Endothelial cell of umbilical vein (primary cell): ENCODE data around the gene CCL8. TPM values are rescaled to one million over a fixed set of nuclear protein-coding genes. Genes with fewer than 3 reads are reported as not detected.

Experiments
- BruUV-seq: library from RNA; stranded (reverse); fragments of 400-500 nt; replicated peaks from 2 replicates; lab custom pipeline; 2021; lab: Mats Ljungman, UMichigan
- CTCF ChIA-PET: fragments of 300-600, 350-600 bp; sonication (Branson Sonifier 250); formaldehyde crosslinking; loops from one replicate; lab custom pipeline; 2021; ENCODE audit warnings: antibody characterized with exemption, inconsistent platforms; lab: Charles Lee
- POLR2A ChIA-PET: fragments of 300-600, 350-600 bp; sonication (Branson Sonifier 250); formaldehyde crosslinking; loops from one replicate; lab custom pipeline; 2021; ENCODE audit warnings: antibody characterized with exemption, inconsistent platforms; lab: Charles Lee
- DNase-seq: peaks from one replicate; pipeline ENCODE4 v3.0.0-alpha.2; 2011; ENCODE audit warnings: low read depth, low spot score
- FAIRE-seq: peaks from 2 replicates; lab custom pipeline; 2011; peaks lifted over from hg19 to GRCh38; lab: Jason Lieb, UNC
- H2AFZ ChIP-seq: 2 replicates; pipeline ENCODE4 v1.6.0; 2012; ENCODE audit warnings: low read depth, low read length, control low read depth, inconsistent platforms
- H3K27ac ChIP-seq: 2 replicates; pipeline ENCODE4 v1.5.1; 2011; ENCODE audit warnings: low read depth, mild to moderate bottlenecking, control low read depth, low read length, moderate library complexity; ENCODE audit not compliant: insufficient read depth
- H3K27me3 ChIP-seq, 2 experiments: 2 replicates each; pipeline versions ENCODE4 v1.6.0 to v1.6.1; 2011; ENCODE audit warnings: low read length in 2 of 2, mixed read lengths in 1 of 2; ENCODE audit not compliant: control insufficient read depth in 2 of 2, insufficient read depth in 2 of 2
- H3K36me3 ChIP-seq, 2 experiments: 2 replicates in 1 of 2; 3 replicates in 1 of 2; pipeline ENCODE4 v1.5.1; 2011; ENCODE audit warnings: low read length in 2 of 2, mild to moderate bottlenecking in 1 of 2, moderate library complexity in 1 of 2; ENCODE audit not compliant: control insufficient read depth in 2 of 2, insufficient read depth in 2 of 2; ENCODE audit errors: extremely low read depth in 1 of 2
- H3K4me1 ChIP-seq: 3 replicates; pipeline ENCODE4 v1.5.1; 2011; ENCODE audit warnings: mild to moderate bottlenecking, low read length; ENCODE audit not compliant: control insufficient read depth, insufficient read depth; ENCODE audit errors: extremely low read depth
- H3K4me2 ChIP-seq: 2 replicates; pipeline ENCODE4 v1.6.1; 2011; ENCODE audit warnings: low read length, control low read depth, mixed read lengths; ENCODE audit not compliant: insufficient read depth
- H3K4me3 ChIP-seq, 3 experiments: fragments of 200-600 bp in 1 of 3; sonication (generic), shearing (Covaris generic) in 1 of 3; replicated peaks in 1 of 3; 2 replicates each; pipeline ENCODE4 v1.5.1; 2011 to 2016; ENCODE audit warnings: control low read depth in 3 of 3, low read length in 3 of 3, mild to moderate bottlenecking in 2 of 3, inconsistent platforms in 1 of 3, low read depth in 1 of 3, moderate library complexity in 1 of 3; ENCODE audit not compliant: insufficient read depth in 1 of 3
- H3K79me2 ChIP-seq: 2 replicates; pipeline ENCODE4 v1.6.0; 2012; ENCODE audit warnings: low read length, inconsistent platforms; ENCODE audit not compliant: control insufficient read depth, insufficient read depth
- H3K9ac ChIP-seq: replicated peaks from 2 replicates; pipeline ENCODE3; 2011; ENCODE audit warnings: low read length, control low read depth; ENCODE audit not compliant: insufficient read depth; ENCODE audit errors: extremely low read depth
- H3K9me1 ChIP-seq: replicated peaks from 3 replicates; pipeline ENCODE4 v1.6.0; 2011; ENCODE audit warnings: mild to moderate bottlenecking, low read length; ENCODE audit not compliant: control insufficient read depth, insufficient read depth; ENCODE audit errors: extremely low read depth
- H3K9me3 ChIP-seq: replicated peaks from 2 replicates; pipeline ENCODE4 v1.5.1; 2012; ENCODE audit warnings: low read length, inconsistent platforms; ENCODE audit not compliant: control insufficient read depth, insufficient read depth
- H4K20me1 ChIP-seq: replicated peaks from 2 replicates; pipeline ENCODE3; 2011; ENCODE audit warnings: mild to moderate bottlenecking, low read length; ENCODE audit not compliant: control insufficient read depth, insufficient read depth; ENCODE audit errors: extremely low read depth
- CTCF ChIP-seq, 2 donors: IDR thresholded peaks; 1 replicate in 1 of 2; 2 replicates in 1 of 2; pipeline ENCODE4 v1.5.1; 2011; ENCODE audit warnings: low read length in 2 of 2, mild to moderate bottlenecking in 2 of 2, moderate library complexity in 2 of 2, control low read depth in 1 of 2, inconsistent platforms in 1 of 2, low read depth in 1 of 2; ENCODE audit not compliant: insufficient read depth in 1 of 2; ENCODE audit errors: extremely low read depth in 1 of 2
- FOS ChIP-seq: IDR thresholded peaks from 2 replicates; pipeline ENCODE4 v1.6.1; 2011; ENCODE audit warnings: mild to moderate bottlenecking, low read length, moderate library complexity, borderline replicate concordance; ENCODE audit not compliant: insufficient read depth
- GATA2 ChIP-seq: IDR thresholded peaks from 2 replicates; pipeline ENCODE4 v1.7.0; 2011; ENCODE audit warnings: low read depth, mild to moderate bottlenecking, moderate library complexity, mixed read lengths, low read length; ENCODE audit not compliant: insufficient read length, insufficient read depth
- JUN ChIP-seq: IDR thresholded peaks from 2 replicates; pipeline ENCODE4 v1.6.1; 2011; ENCODE audit warnings: borderline replicate concordance, low read depth; ENCODE audit not compliant: insufficient read length, insufficient read depth
- MAX ChIP-seq: IDR thresholded peaks from 2 replicates; pipeline ENCODE4 v1.6.1; 2011; ENCODE audit not compliant: insufficient read depth, insufficient read length
- MYC ChIP-seq: IDR thresholded peaks from one replicate; pipeline ENCODE4 v1.6.1; 2011; ENCODE audit warnings: mild to moderate bottlenecking, low read depth, low read length
- POLR2AphosphoS5 ChIP-seq: IDR thresholded peaks from 2 replicates; pipeline ENCODE4 v1.6.1; 2012; ENCODE audit warnings: low read depth, mild to moderate bottlenecking, control low read depth, low read length, moderate library complexity; ENCODE audit not compliant: insufficient read depth
- dilution Hi-C: fragments of 300-500 bp; cut with MboI; formaldehyde crosslinking; loops from one replicate; pipeline ENCODE4 v1.15.0; 2019; ENCODE audit warnings: low sequenced_read_pairs; ENCODE audit not compliant: extremely low pct_ligation_motif_present
- intact Hi-C: fragments of 100-400 bp; cut with micrococcal nuclease; formaldehyde crosslinking; loops from one replicate; pipeline ENCODE4 v1.10.0; 2022
- polyA plus RNA-seq, 4 experiments: library from polyadenylated mRNA; depleted of rRNA in 3 of 4; stranded (reverse) in 3 of 4; unstranded in 1 of 4; fragments of >200 nt; gene quantifications; 2 replicates each; pipeline versions ENCODE4 v1.2.1 to v1.2.3, GENCODE V29; 2011 to 2012; ENCODE audit warnings: missing spikeins in 1 of 4
- total RNA-seq: library from RNA; stranded (reverse); gene quantifications from 2 replicates; pipeline ENCODE4 v1.2.3, GENCODE V29; 2021

The CCL8 gene
- total and polyA plus RNA-seq, 2 donors (not counting 3 experiments of a cell fraction or from before 2014, with no cell fraction given): not detected

GRCh38 chr17:34283571-34283970 lies 35.7 kb upstream of the CCL8 start:
- H3K9me1 ChIP-seq: no peaks in the 10 kb centered on the region
- no peak overlapping the region for H3K4me3 ChIP-seq
- H3K9me3 ChIP-seq: no peaks in the 10 kb centered on the region
- H3K27me3 ChIP-seq: peaks cover 10 to 15% of the 10 kb centered on the region in 2 experiments
- H3K9ac ChIP-seq: no peak overlapping the region
- ChIA-PET POLR2A (no interaction called here), CTCF (no interaction called here)
- DNase-seq (no peak), FAIRE-seq (no peak)
- no peak overlapping the region for H3K4me2 ChIP-seq
- intact Hi-C loops: no loop called here
- TF ChIP-seq GATA2 (no peak), FOS (no peak), POLR2AphosphoS5 (no peak), JUN (no peak), CTCF (IDR thresholded peaks at IDR 0.05; ENCODE audit: extremely low read depth in 1 of 2, insufficient read depth in 1 of 2, low read depth in 1 of 2, low read length in 2 of 2) (no peak), MAX (no peak), MYC (no peak)
- dilution Hi-C loops: no loop called here
- no peak overlapping the region for H2AFZ ChIP-seq
- H3K4me1 ChIP-seq: peaks cover 5% of the 10 kb centered on the region
- no peaks in the 10 kb centered on the region for H4K20me1 ChIP-seq
- H3K27ac ChIP-seq: no peak overlapping the region
- no peaks in the 10 kb centered on the region for H3K36me3 ChIP-seq
- no peaks in the 10 kb centered on the region for H3K79me2 ChIP-seq
- BruUV-seq: no TSS peak
